NCI-H2196 treated with DMSO at 0.1 percent for 48 hours (cell line): ENCODE data around the gene PTGIS.

Source experiments
- DNase-seq: peaks from one replicate; lab custom pipeline; 2025; ENCODE audit not compliant: unreplicated experiment; lab: John Stamatoyannopoulos, UW

Gene PTGIS

DNA sequence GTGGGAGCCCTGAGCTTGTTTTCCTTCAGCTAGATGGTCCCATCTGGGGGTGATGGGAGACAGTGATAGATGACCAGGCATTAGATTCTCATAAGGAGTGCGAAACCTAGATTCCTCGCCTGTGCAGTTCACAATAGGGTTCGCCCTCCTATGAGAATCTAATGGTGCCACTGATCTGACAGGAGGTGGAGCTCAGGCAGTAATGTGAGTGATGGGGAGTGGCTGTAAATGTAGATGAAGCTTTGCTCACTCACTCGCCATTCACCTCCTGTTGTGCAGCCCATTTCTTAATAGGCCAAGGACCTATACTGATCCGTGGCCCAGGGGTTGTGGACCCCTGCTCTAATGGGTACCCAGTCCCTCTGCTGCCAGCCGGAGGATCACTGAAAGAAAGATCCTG is 64.8 kb downstream of the PTGIS start:
- no peak for DNase-seq

DNA sequence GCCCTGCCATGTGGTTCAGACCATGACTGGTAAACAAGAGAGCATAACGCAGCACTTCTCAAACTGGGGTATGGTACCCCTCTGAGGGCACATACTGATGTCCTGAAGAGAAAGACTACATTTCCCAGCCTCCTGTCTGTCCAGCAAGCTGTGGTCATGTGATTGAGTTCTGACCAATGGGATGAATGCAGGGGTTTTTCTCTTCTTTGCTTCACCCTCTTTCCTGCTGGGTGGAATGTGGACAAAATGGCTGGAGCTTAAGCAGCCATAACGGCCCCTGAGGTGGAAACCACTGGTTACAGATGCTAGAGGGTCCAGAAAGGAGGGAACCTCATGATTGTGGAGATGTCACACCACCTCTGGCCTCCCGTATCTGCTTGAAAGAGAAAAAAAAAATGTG is 66.0 kb downstream of the PTGIS start:
- DNase-seq: no peak

DNA sequence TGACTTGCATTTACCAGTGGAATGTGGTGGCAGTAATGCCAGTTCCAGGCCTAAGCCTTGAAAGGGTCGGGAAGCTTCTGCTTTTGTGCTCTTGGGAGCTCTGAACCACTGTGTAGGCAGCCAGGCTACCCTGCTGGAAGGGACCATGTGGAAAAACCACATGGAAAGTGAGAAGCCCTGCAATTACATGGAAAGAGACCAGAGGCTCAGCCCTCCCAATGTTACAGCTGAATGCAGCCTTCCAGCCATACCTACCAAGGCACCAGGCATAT is 70.6 kb downstream of the PTGIS start:
- no peak for DNase-seq

DNA sequence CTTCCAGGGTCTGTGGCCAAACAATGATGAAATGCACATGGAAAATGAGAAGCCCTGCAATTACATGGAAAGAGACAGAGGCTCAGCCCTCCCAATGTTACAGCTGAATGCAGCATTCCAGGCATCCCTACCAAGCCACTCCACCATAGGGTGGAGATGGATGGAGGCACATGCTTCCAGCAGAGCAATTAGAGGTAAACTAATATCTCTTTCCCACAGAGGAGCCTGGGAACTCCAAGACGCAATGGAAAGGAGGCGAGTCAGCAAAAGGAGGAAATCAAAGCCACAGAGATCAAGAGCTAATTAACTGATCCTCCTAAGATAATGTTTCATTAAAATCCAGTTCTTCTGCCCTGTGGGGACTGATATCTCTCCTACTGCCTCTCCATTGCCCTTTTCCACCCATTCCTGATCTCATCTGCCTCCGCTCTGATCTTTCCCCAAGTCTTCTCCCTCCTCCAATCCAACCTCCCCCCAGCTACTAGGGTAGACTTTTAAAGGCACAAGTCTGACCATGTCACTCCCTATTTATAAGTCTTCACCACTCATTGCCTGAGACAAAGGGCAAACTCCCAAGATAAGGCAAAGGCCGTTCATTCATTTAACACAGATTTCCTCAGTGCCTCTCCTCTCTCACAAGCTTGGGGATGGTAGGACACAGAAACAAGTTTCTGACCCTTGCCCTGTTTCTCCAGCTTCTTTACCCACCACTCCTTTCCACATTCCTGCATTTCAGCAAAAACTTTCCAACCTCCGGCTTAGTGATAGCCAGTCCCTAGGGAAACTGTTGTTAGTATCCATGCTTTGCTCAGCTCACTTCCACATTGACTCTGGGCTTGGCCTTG is 71.2 kb downstream of the PTGIS start:
- no peak for DNase-seq

DNA sequence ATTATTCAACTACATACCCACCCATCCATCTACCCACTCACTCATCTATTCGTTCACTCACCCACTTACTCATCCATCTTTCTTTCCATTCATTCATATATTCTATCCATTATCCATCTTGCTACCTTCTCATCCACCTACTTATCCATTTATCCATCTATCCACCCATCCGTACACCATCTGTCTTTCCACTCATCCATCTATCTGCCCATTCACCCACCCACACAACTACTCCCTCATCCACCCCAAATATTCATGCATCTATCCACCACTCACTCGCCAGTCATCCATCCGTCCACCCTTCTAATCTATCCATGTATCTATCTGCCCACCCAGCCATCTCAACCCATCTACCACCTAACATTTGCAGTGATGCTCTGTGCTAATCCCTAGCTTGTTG is 71.9 kb downstream of the PTGIS start:
- no peak for DNase-seq

DNA sequence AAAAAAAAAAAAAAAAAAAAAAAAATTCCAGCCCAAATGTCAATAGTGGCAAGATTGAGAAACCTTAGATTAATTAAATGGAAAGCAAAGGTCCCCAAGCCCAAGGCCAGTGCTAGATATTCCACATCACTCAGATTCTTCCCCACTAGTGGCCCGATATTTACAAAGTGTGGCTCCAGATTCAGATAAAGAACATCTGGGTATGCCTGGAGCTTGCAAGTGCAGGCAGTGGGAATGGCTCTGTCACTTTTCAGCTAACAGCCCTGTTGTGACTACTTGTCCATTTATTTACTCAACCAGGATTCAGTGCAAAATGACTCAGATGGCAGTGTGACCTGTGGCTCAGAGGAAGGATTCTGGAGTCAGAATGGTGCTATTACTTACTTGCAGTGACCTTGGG is 77.2 kb downstream of the PTGIS start:
- DNase-seq: no peak

DNA sequence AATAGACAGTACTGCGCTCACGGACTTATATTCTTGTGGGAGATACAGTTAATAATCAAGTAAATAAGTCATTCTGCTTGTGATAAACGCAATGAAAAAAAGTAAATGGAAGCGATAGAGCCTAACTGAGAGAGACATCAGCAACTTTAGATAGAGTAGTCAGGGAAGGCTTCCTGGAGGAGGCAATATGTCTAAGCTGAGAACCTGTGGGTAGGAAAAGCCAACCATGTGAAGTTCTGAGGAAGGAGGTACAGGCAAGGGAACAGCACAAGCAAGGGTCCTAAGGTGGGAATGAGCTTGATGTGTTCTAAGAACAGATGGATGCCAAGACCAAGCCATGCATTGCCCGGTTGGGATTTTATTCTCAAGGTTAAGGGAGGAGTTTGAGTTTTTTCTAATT is 78.2 kb downstream of the PTGIS start:
- DNase-seq: no peak

DNA sequence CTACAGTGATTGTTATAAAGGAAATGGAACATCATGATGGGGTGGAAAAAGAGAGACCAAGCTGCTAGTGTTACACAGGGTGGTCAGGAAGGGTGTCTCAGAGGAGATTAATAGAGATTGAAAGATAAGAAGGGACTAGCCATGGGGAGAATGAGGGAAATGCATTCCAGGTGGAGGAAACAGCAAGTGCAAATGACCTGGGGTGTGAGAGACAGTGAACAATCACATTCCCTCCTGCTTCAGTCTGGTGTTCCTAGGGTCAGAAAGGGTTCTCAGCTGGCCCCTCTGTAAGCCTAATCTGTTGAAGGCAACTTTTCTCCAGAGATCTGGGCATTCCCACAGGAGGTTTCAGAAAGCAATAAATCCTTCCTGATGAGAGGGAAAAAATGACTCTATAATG is 81.9 kb downstream of the PTGIS start:
- no peak for DNase-seq

DNA sequence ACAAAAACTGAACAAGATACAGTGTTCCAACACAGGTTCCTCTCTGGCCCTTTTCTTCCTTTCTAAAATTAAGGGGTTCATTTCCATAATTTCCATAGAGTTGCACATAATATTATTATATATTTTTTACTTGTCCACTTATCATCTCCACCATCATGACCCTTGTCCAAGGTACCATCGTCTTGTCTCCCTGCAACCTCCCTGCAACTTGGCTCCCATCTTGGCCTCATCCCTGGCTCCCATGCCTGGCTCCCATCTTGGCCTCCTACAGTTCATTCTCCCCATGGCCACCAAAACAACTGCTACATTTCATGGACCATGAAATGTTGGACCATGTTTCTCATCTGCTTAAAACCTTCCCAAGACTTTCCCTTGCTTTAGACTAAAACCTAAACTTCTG is 82.4 kb downstream of the PTGIS start:
- DNase-seq: no peak

DNA sequence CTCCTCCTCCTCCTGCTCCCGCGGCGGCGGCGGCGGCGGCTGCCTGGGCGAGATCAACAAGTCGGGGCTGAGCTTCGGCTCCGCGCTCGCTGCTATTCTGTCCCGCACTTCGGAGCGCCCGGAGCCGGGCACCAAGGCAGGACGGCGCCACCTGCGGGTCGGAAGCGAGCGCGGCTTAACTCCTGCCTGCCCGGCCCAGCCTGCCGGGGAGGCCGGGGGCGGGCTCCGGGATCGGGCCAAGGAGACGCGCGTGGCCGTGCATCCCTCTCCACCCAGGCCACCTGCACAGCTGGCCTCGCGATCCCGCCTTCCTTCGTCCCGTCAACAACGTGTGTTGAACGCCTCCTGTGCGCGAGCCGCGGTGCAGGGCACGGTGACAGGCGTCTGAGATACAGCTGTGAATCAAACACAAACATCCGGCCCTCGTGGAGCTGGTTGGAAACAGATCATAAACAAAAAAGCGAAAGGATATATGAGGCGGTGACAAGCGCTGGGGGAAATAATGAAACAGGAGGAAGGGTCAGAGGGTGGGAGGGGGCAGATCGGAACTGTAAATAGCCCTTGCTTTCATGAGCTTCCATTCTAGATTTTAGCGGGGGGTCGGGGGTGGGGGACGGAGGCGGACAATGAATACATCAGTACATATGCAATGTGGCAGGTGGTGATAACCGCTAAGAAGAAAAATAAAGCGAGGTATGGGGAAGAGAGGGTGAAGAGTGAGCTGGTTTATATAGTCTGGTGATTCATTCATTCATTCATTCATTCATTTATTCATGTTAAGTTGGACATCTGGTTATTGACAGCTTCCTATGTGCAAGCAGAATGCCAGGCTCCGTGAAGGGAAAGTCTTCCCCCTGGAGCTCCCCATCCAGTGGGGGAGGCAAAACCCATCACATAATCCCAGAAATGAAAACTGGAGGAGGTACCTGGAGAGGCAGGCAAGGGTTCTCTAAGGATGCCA is 83.5 kb downstream of the PTGIS start:
- peak; percentile 67 for DNase-seq

DNA sequence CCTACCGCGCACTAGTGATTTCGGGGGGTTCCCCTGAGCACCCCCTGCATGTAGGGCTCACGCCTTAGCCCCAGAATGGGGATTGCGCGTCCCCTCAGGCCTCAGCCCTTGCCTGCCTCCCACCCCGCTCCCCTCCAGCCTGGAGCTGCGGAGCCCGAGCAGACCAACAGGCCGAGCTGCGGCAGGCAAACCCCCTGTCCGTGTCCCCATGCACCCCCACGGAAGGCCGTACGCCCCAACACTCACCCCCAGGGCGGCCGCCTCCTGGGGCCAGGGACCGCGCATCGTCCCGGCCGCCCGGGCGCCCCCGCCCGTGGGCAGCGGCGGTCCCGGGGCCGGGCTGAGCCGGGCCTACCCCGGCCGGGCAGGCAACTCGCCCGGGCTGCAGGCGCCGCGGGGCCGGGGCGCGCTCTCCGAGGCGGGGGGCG is 84.2 kb downstream of the PTGIS start:
- no peak for DNase-seq

DNA sequence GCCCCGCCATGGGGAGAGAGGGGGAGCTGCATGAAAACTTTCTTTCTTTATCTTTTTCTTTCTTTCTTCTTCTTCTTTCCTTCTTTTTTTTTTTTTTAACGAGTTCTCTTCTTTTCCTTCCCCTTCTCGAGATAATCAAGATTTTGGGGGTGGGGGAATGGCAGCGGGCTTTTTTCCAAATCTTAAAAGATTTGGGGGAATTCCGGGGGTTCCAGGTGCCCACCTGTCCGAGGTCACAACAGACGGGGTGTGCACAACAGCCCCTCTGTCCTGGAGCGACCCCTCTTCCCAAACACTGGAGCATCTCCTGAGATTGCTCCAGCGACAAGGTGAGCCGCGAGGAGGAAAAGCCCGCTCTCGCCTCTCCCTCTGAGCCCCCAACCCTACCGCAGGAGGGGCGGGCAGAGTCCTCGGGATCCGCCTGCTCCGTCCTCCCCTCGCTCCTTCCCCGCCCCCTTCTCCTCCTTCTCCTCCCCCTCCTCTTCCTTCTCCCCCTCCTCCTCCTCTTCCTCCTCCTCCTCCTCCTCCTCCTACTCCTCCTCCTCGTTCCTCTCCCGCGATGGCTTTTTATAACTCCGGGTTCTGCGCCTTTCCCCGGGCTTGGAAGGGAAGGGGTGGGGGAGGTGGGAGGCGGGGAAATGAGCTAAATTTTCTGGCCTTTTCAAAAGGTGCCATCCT is 84.8 kb downstream of the PTGIS start:
- no peak for DNase-seq

DNA sequence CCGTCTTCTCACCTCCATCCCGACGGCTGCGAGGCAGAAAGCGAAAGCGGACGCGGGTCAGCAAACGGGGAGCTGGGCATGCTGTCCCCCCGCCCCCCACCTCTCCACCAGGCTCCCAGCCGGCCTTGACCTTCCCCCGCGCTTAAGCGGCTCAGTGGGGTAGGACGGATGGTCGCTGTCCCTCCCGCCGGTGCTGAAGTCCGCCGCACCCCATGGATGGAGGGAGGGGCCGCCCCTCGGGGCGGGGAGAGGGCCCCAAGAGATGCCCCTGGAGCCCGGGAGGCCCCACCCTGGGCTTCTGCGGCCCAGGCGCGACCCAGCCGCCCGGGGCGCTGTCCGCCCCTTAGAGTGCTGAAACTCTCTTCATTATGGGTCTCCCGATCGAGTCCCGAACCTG is 85.3 kb downstream of the PTGIS start, which contains the start of gene KCNB1:
Gene KCNB1, minus strand, starts transcription at position 48 of the 397 bp plus-strand sequence. CDS start 188 bp downstream, outside the sequence.
- DNase-seq: no peak

DNA sequence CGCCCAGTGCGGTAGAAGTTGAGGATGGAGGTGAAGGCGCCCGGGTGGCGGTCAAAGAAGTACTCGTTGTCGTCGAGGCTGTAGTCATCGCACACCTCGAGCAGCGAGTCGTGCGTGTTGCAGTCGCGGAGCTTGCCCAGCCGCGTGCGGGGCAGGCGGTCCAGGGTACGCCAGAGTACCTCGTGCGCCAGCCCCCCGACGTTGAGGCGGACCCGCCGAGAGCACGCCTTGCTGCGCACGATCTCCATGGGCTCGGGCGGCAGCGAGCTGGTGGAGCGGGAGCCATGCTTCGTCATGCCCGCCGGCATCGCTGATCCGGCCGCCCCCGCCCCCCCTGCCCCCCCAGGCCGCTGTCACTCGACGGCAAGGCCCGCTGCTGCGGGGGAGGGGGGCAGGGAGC is 85.8 kb downstream of the PTGIS start:
- DNase-seq: no peak

DNA sequence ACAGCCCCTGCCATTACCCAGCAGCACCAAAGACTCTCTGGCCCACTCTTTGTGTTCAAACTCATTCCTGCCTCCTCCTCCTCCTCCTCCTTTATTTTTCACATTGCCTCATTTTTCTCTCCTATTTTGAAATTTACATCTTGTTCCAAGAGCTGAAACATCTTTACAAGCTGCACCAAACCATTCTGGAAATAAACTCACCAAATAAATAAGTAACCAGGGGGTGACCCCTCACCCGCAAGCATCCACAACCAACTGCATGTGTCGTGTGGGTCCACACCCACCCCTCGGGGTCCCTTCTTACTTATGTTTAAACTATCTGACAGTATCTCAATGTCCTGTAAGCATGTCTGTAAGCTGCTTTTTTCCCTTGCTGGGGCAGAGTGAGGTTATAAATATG is 86.8 kb downstream of the PTGIS start:
- no peak for DNase-seq

DNA sequence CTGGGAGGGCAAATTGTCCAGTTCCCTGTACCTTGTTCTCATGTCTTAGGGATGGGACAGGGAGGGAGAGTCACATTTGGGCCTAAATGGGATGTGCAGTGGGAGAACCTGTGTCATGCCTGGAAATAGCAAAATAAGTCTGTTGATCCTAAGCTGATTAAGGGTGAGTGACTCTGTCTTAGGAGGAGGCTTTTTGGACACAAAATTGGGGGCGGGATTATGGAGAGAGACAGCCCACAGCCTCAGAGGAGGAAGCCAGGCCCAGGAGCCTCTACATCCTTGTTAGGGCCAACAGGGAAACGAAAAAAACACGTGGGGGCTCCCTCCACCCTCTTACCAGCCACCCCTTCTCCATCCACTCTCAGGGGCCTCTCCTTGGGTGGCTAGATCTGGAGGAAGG is 87.7 kb downstream of the PTGIS start:
- no peak for DNase-seq

DNA sequence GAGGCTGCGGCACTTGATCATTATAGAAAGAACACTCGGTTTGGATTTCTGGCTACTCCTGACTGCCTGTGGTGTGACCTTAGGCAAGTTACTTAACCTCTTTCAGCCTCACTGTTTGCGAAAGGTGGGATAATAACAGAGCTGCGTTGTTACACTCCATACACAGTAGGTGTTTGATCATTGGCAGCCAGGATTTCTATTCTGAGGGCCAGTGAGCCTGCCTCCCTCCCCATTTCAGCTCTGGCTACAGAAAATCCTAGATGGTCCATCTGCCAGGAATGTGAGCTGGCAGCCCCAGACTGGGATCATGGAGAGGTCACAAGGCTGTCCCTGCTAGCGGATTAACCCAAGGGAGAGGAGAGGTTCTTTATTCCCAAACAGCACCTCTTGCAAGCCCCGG is 88.2 kb downstream of the PTGIS start:
- no peak for DNase-seq

DNA sequence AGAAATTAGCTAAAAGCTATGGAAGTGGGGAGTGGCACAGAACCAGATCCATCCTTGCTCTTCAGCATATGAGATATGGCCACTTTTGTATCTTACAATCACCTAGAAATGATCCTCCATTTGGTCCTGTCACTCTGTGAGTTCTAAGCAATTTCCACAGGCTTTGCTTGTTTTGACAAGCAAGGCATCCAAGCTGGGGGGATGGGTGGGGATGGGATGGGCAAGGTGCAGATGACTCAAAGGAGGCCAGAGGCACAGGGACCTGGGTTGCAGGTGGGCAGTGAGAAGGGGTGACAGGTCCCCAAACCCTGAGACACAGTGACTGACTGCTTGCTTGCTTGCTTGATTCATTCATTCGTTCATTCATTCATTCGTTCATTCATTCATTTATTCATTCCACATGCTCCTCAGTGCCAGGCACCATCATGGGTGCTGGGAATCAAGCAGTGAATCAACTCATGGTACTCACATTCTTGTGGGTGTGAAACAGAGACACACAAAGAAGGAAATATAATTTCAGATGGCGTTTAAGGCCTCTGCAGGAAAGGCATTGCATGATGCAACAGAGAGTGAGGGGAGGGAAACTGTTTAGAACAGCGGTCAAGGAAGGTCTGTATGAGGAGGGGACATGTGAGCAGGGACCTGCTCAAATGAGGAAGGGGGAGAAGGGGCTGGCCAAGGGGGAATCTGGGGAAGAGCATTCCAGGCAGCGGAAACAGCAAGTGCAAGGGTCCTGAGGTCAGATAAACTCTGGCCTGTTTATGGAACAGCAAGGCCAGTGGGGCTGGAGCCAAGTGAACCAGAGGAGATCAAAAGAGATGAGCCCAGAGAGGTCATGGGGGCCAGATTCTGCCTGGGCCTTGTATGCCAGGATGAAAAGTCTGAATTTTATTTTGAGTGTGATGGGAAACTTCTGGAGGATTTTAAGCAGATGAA is 88.9 kb downstream of the PTGIS start:
- DNase-seq: no peak

DNA sequence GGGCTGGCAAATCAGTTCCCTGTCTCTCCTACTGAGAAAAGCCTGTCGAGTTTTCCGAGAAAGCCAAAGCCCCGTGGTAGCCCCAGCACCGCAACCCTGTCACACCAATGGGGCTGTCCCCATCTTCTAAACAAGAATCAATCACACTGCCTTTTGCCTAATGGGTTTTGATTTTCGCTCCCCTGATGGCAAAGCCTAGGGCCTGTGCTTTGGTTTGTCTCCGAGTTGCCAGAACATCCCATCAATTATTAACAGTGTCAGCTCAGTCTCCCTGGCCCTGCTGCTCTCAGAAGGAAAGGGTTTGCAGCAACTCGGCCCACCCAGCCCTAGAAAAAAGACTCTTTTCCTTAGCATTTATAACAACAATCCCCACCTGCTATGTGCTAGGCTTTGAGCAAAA is 89.7 kb downstream of the PTGIS start:
- no peak for DNase-seq

DNA sequence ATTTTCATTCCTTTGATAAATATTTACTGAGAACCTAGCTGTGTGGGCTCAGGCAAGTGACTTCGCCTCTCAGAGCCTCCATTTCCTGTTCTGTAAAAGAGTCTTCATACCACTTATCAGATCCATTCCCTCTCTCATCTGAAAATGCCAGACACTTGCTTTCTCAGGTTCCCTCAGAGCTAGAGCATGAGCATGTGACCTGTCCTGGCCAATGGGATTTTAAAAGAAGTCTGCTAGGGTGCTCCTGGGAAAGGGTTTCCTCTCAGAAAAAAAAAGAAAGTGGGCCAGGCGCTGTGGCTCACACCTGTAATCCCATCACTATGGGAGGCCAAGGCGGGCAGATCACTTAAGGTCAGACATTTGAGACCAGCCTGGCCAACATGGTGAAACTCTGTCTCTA is 90.7 kb downstream of the PTGIS start:
- DNase-seq: peak; percentile 19

DNA sequence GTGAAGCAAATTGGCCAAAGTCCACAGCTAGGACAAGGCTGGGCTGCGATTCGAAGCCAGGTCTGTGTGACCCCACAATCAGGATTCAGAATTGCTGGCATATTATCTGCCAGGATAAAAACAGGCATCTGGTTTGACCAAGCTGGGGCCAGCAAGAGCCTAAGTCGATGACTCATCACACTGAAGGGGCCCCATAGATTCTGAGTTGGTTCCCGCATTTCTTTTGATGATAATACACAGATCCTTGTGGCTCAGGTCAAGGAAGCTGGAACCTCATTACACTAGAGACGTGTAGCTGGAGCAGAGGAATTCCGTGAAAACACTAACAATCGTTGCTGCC is 92.0 kb downstream of the PTGIS start:
- DNase-seq: no peak
